Measurements from ENCODE around the gene TAL1.

TAL1 gene

DNA sequence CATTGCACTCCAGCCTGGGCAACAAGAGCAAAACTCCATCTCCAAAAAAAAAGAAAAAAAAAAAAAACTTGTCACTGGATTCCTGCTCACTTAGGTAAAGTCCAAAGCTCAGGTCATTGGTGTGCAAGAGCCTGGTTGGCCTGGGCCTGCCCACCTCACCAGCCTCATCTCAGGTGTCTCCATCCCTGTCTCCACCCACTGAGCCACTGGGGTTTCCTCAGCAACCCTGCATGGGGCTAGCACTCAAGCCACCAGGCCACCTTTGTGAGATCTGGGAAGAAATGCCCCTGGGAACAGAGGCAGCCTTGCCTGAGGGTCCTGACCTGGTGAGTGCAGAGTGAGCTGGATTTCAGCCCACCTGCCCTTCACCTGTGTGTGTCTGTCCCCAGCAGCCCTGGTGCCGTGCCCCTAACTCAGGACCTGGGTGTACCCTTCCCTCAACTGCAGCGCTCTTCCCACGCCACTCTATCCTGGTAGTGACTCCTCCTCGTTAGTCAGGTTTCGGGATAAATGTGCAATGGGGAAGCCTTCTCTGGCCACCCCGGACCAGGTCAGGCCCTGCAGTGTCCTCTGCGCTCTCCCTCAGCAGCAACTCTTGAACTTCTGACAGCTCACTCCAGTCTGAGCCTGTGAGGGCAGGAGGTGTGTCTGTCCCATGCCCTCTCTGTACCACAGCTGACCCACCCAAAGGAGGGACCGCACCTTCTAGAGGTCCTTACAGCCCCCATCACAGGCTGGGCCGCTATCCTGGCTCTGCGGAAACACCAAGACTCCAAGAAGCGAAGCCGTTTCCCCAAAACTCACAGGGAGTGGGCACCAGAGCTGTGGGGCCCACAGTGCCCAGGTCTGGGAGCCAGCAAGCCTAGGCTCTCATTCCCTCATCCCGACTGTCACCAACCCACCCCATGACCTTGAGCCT, 45.5 kb downstream of the TAL1 start:
- no peak for DNase-seq

DNA sequence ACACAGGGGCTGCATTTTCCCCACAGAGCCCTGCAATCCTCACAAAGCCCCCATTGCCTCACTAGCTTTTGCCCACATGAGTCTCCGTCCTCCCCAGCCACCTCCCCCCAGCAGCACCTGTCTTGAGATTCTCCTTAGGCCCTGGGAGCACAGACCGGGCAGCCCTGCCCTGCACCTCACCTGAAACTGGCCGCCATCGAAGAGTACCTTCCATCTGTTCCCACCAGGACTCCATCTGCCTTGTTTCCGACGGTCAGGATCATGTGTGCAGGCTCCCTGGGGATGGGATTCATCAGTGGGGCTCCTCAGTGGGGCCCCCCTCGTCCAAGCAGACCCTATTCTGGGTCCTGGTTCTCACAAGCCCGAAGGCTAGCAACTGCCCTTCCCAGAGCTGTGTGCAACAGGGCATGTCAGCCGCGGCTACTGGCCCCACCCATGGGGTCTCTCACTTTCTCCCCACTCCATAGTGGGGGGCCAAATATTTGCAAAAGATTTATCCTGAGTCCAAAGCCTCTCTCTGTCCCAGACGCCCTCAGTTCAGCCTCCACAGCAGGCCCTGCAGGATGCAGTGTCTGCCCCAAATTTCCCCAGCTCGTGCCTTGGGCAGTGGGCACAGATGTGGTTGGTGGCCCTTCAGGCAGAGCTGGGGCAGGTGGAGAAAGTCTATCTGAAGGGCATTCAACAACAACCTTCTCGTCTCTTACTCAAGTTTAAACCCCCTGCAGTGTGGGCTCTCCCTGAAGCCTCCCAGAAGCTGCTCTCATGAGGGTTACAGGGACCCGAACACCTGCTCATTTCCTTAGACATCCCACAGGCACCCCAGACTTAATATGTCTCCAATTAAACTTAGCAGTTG, 47.0 kb downstream of the TAL1 start:
- DNase-seq: no peak

DNA sequence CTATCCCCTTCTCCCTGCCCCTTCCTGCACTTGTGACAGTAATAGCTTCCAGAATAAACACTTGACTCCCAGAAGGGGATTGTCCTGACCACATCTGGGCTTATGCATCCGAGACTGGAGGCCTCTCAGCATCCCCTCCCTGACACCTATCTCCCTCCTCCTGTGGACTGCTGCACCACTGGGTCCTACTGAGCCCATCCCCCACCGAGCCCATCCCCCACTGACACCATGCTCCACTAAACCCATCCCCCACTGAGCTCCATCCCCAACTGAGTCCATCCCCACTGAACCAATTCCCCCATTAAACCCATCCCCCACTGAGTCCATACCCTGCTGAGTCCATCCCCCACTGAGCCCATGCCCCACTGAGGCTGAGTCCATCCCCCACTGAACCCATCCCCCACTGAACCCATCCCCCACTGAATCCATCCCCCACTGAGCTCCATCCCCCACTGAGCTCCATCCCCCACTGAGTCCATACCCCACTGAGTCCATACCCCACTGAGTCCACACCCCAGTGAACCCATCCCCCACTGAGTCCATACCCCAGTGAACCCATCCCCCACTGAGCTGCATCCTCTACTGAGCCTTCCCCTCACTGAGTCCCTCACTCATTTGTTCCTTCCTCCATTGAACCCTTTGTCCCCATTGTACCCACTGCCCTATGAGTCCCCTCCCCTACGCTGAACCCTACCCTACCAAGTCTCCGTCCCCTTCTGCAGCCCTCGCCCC, 47.8 kb downstream of the TAL1 start:
- no peak for DNase-seq

DNA sequence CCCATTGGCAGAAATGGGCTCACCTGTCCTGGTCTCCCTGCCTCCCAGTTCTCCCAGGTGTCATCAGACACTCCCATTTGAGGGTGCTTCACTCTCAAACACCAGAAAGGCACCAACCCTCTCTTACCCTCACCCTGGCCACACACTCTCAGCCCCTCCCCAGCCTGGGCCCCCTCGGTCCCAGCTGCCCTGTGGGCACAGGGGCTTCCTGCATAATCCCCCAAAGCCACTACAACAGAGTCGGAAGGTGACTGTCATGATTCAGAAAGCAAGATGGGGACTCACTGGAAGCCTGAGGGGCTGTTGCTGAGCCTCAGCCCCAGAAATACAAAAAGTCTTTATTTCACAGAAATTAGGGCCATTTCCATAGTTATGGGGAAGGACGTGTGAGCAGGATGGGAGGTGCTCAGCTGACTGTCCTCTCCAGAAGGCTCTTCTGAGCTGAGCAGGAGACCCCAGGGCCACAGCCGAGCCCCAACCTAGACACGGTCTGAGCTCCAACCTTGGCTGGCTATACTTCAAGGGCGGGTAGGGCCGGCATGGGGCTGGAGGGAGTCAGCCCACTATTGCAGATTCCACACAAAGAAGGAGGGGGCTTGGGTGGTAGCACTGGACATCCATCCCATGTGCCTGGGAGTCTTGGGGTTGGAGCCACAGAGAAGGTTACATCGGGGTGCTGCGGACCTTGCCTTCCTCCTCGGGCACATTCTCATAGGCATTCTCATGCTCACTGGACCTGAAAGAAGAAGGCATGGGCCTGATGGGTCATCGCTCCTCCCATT, 48.5 kb downstream of the TAL1 start:
- no peak for DNase-seq

DNA sequence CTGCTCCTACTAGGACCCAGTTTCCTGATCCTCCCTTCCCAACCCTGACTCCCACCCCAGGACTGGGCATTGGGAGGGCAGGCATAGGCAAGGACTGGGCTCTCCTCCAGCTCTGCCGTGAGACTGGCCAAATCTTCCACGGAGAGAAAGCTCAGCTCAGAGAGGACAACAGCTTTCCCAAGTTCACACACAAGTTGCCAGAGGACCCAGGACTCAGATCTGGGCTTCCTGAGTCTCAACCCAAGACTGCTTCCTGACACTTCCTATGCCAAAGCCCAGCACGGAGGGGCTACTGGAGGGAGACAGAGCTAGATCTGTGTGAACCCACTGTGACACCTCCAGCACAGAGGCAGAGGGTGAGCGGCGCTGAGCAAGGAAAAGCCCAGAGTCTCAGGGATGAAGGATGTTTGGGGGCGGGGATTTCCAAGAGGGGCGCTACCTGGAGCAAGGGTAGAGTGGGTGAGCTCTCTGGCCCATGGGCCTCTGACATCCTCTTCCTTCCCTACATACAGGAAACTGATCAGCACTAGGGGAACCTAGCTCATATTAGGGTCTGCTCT, 49.3 kb downstream of the TAL1 start:
- no peak for DNase-seq

DNA sequence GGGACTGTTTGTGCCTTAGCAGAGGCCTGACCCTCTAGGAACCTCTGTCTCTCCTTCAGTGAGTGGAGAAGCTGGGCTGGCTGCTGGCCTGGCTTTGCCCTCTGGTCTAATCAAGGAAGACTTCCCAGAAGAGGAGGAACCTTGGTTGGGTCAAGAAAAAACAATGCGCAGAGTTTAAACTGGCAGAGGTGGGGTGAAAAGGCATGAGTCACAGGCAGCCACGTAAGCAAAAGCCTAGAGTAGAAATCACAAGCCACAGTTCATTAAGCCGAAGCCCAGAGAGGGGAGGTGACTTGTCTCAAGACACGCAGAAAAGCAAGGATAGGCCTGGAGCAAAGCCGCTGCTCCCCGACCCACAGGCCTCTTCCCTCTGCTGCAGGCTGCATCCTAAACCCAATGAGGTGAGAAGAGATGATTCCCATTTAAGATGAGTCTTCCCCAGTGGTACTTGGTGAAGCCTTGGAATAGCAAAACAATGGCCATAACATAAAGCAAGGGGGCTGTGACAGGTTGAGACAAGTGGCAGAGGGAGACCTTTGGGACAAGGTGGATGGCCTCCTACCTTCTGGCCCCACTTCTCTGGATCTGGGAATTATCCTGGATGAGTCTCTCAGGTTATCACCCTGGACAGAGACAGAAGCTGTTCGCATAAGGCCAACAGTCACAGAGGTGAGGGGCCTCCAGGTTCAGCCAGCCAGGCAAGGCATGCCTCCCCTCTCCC, 49.9 kb downstream of the TAL1 start:
- no peak for DNase-seq

DNA sequence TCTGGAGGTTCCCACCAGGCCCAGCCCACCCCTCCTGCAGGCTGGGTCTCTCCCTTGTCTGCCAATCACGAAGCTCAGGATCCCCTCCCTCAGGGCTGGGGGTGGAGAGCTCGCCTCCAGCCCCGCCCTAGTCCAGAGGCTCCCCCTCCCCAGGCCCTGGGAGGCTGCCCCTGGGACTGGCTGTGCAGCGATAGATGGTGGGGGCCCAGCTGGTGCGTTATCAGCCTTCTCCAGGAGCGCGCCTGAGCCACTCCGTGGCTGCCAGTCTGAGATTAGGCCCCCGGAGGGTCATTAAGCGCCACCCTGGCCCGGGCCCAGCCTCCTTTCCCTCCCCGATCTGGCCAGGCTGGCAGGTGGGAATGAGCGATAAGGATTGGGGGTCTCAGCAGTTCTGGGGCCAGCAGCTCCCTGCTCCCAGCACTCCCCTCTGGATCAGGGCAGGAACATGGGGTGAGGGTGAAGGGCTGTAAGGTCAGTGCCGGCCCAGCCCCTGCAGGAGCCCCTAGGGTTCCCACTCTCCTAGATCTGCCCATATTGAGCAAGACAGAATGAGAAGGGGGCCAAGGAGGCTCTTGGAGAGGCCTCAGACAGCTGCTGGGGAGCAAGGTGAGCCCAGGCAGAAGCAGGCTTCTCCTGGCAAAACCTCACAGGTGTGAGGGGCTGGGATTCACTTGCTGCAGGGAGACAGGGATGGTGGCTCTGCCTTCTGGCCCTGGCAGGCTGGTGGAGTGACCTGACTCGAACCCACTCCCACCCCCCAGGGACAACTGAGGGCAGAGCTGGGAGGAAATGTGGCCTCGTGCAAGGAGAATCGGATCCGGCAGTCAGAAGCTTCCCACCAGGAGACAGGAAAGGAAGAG, 50.7 kb downstream of the TAL1 start:
- no peak for DNase-seq

DNA sequence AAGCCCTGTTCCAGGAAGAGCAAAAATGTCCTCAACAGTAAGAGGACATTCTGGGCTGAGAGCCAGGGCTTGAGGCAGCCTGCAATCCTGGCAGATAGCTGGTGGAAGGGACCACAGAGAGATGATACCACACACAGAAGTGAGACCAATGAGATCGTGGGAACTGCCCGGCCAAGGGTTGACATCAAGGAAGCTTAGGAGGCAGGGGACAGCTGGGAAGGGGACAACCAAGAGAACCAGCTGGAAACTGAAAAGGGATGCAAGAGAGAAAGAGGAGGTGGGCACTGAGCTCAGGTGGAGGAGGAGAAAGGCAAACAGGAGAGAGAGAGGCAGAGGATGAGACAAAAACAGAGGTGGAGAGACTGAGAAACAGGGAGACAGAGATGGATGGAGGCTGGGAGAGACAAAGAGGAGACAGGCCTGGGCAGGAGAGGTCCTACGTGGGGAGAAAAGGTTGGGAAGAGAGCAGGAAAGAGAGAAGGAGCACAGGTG, 51.4 kb downstream of the TAL1 start:
- no peak for DNase-seq

DNA sequence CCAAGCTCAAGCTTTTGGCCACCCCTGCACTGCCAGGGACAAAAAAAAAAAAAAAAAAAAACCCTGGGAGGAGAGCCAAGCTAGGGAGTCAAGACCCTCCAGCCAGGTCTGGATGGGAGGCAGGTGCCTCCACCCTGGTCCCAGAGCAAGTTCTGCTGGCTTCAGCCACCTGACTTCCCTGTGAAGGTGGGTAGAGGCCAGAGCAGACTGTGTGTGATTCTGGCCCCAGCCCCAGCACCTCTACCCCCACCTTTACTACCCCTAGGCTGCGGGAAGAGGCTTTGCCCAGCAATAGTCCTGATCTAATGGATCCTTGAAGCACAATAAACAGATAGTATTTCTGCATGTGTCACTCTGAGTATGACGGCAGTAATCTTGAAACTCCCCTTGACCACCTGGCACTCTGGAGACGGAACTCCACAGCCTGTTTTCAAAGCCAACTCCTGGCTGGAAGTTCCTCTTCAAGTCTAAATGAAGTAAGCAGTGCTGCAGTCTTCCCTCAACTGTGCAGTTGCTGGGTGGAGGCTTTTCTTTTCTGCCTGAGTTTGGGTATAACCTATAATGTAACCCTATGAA, 51.9 kb downstream of the TAL1 start:
- no peak for DNase-seq

DNA sequence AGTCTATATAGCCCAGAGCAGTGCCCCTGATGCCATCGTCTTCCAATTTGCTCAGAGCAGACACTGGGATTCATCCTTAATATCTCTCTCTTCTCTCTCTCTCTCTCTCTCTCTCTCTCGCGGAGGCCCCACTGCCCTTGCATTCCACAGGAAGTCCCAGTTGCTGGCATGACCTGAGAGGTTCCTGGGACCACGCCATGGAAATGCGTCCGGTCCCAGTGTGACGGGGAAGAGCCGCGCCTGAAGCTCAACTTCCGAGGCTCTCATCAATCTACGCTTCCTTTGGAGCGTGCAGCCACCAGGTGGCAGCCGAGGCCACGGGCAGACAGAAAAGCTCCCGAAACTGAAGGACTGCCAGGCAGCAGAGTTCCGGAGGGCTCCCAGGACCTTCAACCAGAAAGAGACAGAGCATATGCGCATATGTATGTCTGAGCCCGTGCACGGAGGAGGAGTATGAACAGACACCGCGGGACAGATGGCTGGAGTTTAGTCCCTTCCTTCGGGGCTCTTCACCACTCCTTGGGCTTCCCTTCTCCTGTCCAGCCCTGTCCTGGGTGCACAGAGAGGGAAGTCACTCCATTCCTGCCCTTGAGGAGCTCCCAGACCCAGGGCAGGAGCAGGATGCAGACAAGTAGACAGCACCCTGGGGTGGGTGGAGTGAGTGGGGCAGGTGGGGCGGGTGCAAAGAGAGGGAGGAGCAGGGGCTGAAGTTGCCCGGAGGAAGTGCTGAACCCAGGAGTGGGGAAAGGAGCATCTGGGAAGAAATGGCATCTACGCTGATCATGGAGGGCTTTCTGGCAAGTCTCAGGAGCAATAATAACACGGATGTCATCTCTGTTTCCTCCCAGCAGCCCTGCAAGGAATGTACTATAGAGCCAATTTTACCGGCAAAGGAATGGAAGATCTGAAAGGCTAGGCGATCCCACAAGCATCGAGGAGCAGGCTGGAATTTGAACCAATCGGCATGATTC, 52.7 kb downstream of the TAL1 start:
- DNase-seq: peak; percentile 89

DNA sequence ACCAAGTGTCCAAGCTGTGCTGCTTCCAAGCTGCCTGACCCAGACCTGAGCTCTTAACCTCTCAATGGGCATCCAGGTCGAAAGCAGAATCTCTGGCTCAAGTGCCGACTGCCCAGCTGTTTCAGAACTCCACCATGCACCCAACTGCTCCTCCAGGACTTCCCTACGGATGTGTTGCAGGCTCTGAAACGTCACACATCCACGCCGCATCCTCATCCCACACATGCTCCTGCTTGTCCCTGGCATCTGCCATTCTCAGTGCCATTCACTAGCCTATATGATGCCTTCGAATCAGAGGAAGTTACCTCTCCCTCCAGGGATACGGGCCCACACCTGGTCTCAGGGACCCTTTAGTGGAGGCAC, 53.4 kb downstream of the TAL1 start:
- no peak for DNase-seq

DNA sequence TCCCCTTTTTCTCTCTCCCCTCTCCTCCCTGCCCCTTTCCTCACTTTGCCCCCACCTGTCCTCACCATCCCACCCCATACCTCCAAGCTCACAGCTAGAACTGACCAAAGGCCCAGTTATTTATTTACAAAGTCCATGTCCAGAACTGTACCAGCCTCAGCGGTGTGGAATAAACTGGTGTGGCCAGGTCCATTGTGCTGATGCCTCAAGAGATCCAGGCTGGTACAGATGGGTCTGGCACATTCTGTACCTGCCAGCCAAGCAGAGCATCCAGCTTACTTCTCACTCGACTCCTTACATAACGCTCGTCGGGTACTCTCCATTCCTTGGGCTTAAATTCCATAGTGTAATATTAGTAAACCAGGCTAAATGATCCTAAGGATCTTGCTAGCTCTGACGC, 54.0 kb downstream of the TAL1 start:
- DNase-seq: no peak

DNA sequence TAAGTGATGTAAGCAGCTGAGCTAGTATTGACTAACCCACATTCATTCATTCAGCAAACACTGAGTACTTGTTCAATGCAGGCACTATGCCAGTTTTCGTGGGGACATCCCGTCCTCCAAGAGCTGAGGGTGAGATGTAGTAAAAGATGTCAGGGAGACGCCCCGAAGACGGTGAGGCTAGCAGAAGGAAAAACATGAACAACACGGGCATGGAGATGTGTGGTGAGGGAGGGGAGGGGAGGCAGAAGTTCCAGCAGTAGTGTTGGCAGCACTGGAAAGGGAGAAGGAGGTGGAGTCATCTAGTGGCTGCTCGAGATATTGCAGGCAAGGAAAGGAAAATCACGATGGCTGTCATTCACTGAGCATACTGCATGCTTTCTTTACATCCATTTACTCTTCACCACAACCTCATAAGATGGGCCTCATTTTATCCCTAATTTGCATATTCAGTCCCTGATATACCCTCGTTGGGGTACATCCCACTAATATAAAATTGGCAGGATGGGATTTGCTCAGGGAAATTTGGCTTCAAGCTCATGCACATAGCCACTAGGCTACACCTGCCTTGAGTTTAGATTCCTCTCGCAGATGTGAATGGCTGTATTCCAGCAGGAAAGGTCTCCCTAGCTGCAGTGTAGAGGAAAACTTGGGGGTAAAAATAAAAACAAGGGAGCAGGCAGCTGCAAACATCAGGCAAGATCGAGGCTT, 56.6 kb downstream of the TAL1 start:
- peak; percentile 63 for DNase-seq

DNA sequence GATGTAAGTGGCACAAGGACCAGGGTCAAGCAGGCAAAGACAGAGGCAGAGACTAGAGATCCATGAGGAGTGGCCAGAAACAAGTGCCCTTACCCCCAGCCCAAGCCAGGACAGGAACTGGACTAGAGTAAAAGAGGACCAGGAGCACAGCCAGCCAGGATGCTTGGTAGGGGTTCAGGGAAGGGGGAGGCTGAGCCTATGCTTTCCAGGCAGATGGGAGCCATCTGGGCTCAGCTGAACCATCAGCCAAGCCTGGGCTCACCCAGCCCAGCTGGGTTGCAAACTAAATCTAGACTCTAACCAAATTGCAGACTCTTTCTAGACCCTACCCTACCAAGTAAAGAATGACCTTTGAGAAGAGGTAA, 57.4 kb downstream of the TAL1 start:
- no peak for DNase-seq

DNA sequence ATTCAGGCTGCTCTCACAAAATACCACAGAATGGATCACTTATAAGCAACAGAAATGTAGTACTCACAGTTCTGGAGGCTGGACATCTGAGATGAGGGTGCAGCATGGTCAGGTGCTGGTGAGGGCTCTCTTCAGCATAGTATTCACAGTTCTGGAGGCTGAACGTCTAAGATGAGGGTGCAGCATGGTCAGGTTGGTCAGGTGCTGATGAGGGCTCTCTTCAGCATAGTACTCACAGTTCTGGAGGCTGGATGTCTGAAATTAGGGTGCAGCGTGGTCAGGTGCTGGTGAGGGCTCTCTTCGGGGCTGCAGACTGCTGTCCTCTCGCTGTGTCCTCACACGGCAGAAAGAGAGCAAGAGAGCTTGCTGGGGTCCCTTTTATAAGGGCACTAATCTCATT, 59.2 kb downstream of the TAL1 start:
- DNase-seq: no peak
